H1 (cell line): Measurements from ENCODE around the gene GAGE12J. TPM values are rescaled to one million over a fixed set of nuclear protein-coding genes. Genes with fewer than 3 reads are reported as not detected.

Experiments
- CTCF ChIA-PET: fragments of 300-600 bp; sonication (Branson Sonifier 250); formaldehyde crosslinking; loops from one replicate; lab custom pipeline; 2021; ENCODE audit not compliant: partially characterized antibody; lab: Charles Lee
- POLR2A ChIA-PET: fragments of 300-600 bp; sonication (Branson Sonifier 250); formaldehyde crosslinking; loops from one replicate; lab custom pipeline; 2021; ENCODE audit warnings: inconsistent platforms; ENCODE audit not compliant: partially characterized antibody; lab: Charles Lee
- DNase-seq, 2 experiments: peaks; one replicate each; pipeline versions ENCODE4 v3.0.0 to v3.0.0-alpha.2; 2010 to 2022; ENCODE audit warnings: low spot score in 2 of 2, low read depth in 1 of 2, mixed read lengths in 1 of 2
- FAIRE-seq: peaks from 2 replicates; lab custom pipeline; 2011; peaks lifted over from hg19 to GRCh38; lab: Jason Lieb, UNC
- H2AFZ ChIP-seq: 2 replicates; pipeline ENCODE4 v1.8.1; 2012; ENCODE audit warnings: low read length, inconsistent platforms
- H2AK5ac ChIP-seq: 2 replicates; pipeline ENCODE4 v1.6.1; 2013; ENCODE audit warnings: low read depth, low read length
- H2BK120ac ChIP-seq: replicated peaks from 2 replicates; pipeline ENCODE3; 2013; ENCODE audit warnings: low read depth, low read length, inconsistent platforms
- H2BK12ac ChIP-seq: 2 replicates; pipeline ENCODE4 v1.6.1; 2013; ENCODE audit warnings: low read depth, low read length
- H2BK15ac ChIP-seq: 2 replicates; pipeline ENCODE4 v1.6.1; 2013; ENCODE audit warnings: low read length
- H2BK20ac ChIP-seq: 2 replicates; pipeline ENCODE4 v1.6.1; 2013; ENCODE audit warnings: low read length
- H2BK5ac ChIP-seq: 2 replicates; pipeline ENCODE4 v1.6.1; 2013; ENCODE audit warnings: low read depth, low read length
- H3K14ac ChIP-seq: 2 replicates; pipeline ENCODE4 v1.6.1; 2013; ENCODE audit warnings: inconsistent platforms; ENCODE audit not compliant: insufficient read length
- H3K18ac ChIP-seq: 2 replicates; pipeline ENCODE4 v1.6.1; 2013; ENCODE audit warnings: low read length; ENCODE audit errors: extremely low read depth
- H3K23ac ChIP-seq: 2 replicates; pipeline ENCODE4 v1.6.1; 2013; ENCODE audit warnings: inconsistent platforms; ENCODE audit not compliant: insufficient read length
- H3K23me2 ChIP-seq: 2 replicates; pipeline ENCODE4 v1.6.1; 2013; ENCODE audit warnings: low read depth, low read length
- H3K27ac ChIP-seq: 2 replicates; pipeline ENCODE4 v1.6.1; 2011; ENCODE audit warnings: low read depth, low read length, inconsistent platforms
- H3K27me3 ChIP-seq, 4 experiments: replicated peaks in 1 of 4; 1 replicate in 1 of 4; 2 replicates in 3 of 4; pipeline versions ENCODE4 v1.6.1 to v1.8.1; 2011 to 2013; ENCODE audit warnings: low read length in 3 of 4, mild to moderate bottlenecking in 3 of 4, inconsistent platforms in 2 of 4, mixed read lengths in 2 of 4, moderate library complexity in 1 of 4; ENCODE audit not compliant: control insufficient read depth in 3 of 4, insufficient read depth in 3 of 4; ENCODE audit errors: extremely low read depth in 1 of 4
- H3K36me3 ChIP-seq, 4 experiments: 2 replicates each; pipeline versions ENCODE4 v1.6.1 to v1.8.1; 2011 to 2013; ENCODE audit warnings: mild to moderate bottlenecking in 4 of 4, low read length in 3 of 4, moderate library complexity in 2 of 4, control low read depth in 1 of 4, inconsistent platforms in 1 of 4; ENCODE audit not compliant: insufficient read depth in 4 of 4, control insufficient read depth in 2 of 4
- H3K4ac ChIP-seq: replicated peaks from 2 replicates; pipeline ENCODE3; 2013; ENCODE audit warnings: low read length, low read depth, mixed read lengths, inconsistent platforms; ENCODE audit not compliant: insufficient read length
- H3K4me1 ChIP-seq, 4 experiments: replicated peaks in 1 of 4; 1 replicate in 1 of 4; 2 replicates in 3 of 4; pipeline versions ENCODE4 v1.6.1 to v1.8.1; 2011 to 2013; ENCODE audit warnings: low read length in 3 of 4, inconsistent platforms in 2 of 4, mixed read lengths in 1 of 4; ENCODE audit not compliant: insufficient read depth in 4 of 4, control insufficient read depth in 3 of 4
- H3K4me2 ChIP-seq, 2 experiments: 2 replicates each; pipeline versions ENCODE4 v1.6.1 to v1.8.1; 2011 to 2013; ENCODE audit warnings: low read depth in 2 of 2, low read length in 2 of 2, control low read depth in 1 of 2, inconsistent platforms in 1 of 2, mild to moderate bottlenecking in 1 of 2; ENCODE audit not compliant: insufficient read depth in 1 of 2
- H3K4me3 ChIP-seq, 4 experiments: fragments of 200-600, 300-600 bp in 1 of 4; sonication (generic), shearing (Covaris generic), sonication (Bioruptor Twin) in 1 of 4; 2 replicates each; pipeline versions ENCODE4 v1.5.1 to v1.8.1; 2011 to 2016; ENCODE audit warnings: low read length in 4 of 4, low read depth in 3 of 4, control low read depth in 2 of 4, inconsistent platforms in 2 of 4, mild to moderate bottlenecking in 2 of 4, mixed read lengths in 1 of 4, moderate library complexity in 1 of 4; ENCODE audit not compliant: insufficient read depth in 2 of 4; ENCODE audit errors: extremely low read depth in 1 of 4
- H3K56ac ChIP-seq: replicated peaks from 2 replicates; pipeline ENCODE3; 2013; ENCODE audit warnings: low read depth, mild to moderate bottlenecking, mixed read lengths, low read length, inconsistent platforms; ENCODE audit not compliant: insufficient read length
- H3K79me1 ChIP-seq: 2 replicates; pipeline ENCODE4 v1.6.1; 2013; ENCODE audit warnings: low read depth, low read length, control low read depth
- H3K79me2 ChIP-seq, 2 experiments: 2 replicates each; pipeline versions ENCODE4 v1.6.1 to v1.8.1; 2012 to 2013; ENCODE audit warnings: low read length in 2 of 2, mild to moderate bottlenecking in 2 of 2, inconsistent platforms in 1 of 2; ENCODE audit not compliant: insufficient read depth in 2 of 2, control insufficient read depth in 1 of 2
- H3K9ac ChIP-seq, 4 experiments: replicated peaks in 1 of 4; 1 replicate in 1 of 4; 2 replicates in 3 of 4; pipeline versions ENCODE4 v1.6.1 to v1.8.1; 2011 to 2013; ENCODE audit warnings: low read depth in 3 of 4, low read length in 3 of 4, control low read depth in 2 of 4, mild to moderate bottlenecking in 2 of 4, moderate library complexity in 2 of 4, inconsistent platforms in 1 of 4; ENCODE audit errors: extremely low read depth in 1 of 4
- H3K9me3 ChIP-seq, 2 experiments: 2 replicates each; pipeline versions ENCODE4 v1.6.1 to v1.8.1; 2012 to 2013; ENCODE audit warnings: mild to moderate bottlenecking in 2 of 2, moderate library complexity in 2 of 2, control low read depth in 1 of 2, inconsistent platforms in 1 of 2, low read depth in 1 of 2, low read length in 1 of 2, mixed read lengths in 1 of 2; ENCODE audit not compliant: insufficient read depth in 2 of 2
- H4K20me1 ChIP-seq, 2 experiments: replicated peaks in 1 of 2; 2 replicates each; pipeline versions ENCODE3 to v1.8.1; 2011 to 2013; ENCODE audit warnings: inconsistent platforms in 2 of 2, low read length in 2 of 2, mild to moderate bottlenecking in 1 of 2; ENCODE audit not compliant: insufficient read depth in 2 of 2, control insufficient read depth in 1 of 2
- H4K5ac ChIP-seq: 2 replicates; pipeline ENCODE4 v1.6.1; 2013; ENCODE audit warnings: low read length, low read depth, mixed read lengths, inconsistent platforms; ENCODE audit not compliant: insufficient read length
- H4K8ac ChIP-seq: 2 replicates; pipeline ENCODE4 v1.8.0; 2013; ENCODE audit warnings: mild to moderate bottlenecking, moderate library complexity, low read length, inconsistent platforms; ENCODE audit not compliant: insufficient read depth; ENCODE audit errors: extremely low read depth
- H4K91ac ChIP-seq: replicated peaks from 2 replicates; pipeline ENCODE3; 2013; ENCODE audit warnings: low read length, mixed read lengths, inconsistent platforms; ENCODE audit not compliant: insufficient read length
- CBX5 ChIP-seq: fragments of 300-800, 300-1000 bp; sonication (generic); IDR thresholded peaks from 2 replicates; pipeline ENCODE4 v1.7.1; 2016; ENCODE audit warnings: antibody characterized with exemption, low read length, low read depth
- CTCF ChIP-seq, 3 experiments: IDR thresholded peaks; 1 replicate in 2 of 3; 2 replicates in 1 of 3; pipeline versions ENCODE4 v1.5.1 to v1.6.1; 2011; ENCODE audit warnings: low read length in 3 of 3, mild to moderate bottlenecking in 3 of 3, inconsistent platforms in 2 of 3, low read depth in 1 of 3, moderate library complexity in 1 of 3; ENCODE audit not compliant: insufficient read depth in 1 of 3; ENCODE audit errors: control extremely low read depth in 1 of 3
- NANOG ChIP-seq: IDR thresholded peaks from 2 replicates; pipeline ENCODE4 v1.6.1; 2011; ENCODE audit warnings: low read length, low read depth, mild to moderate bottlenecking, inconsistent platforms; ENCODE audit not compliant: insufficient read depth, poor library complexity, severe bottlenecking
- NRF1 ChIP-seq: IDR thresholded peaks from 2 replicates; pipeline ENCODE4 v1.6.1; 2011; ENCODE audit warnings: mild to moderate bottlenecking, low read depth, low read length, improper control_type of control experiment
- PHF8 ChIP-seq: fragments of 200-600 bp; sonication (generic); conservative IDR thresholded peaks from 2 replicates; pipeline ENCODE4 v1.7.1; 2012; ENCODE audit warnings: low read depth, mild to moderate bottlenecking, inconsistent platforms, low read length, moderate library complexity
- POLR2A ChIP-seq, 2 experiments: IDR thresholded peaks; 1 replicate in 1 of 2; 2 replicates in 1 of 2; pipeline ENCODE4 v1.6.1; 2011; ENCODE audit warnings: low read depth in 2 of 2, low read length in 2 of 2, mild to moderate bottlenecking in 2 of 2; ENCODE audit errors: control extremely low read depth in 1 of 2
- RBBP5 ChIP-seq: IDR thresholded peaks from 2 replicates; pipeline ENCODE4 v1.7.1; 2012; ENCODE audit warnings: low read depth, mild to moderate bottlenecking, inconsistent platforms, low read length, moderate library complexity, borderline replicate concordance
- SIN3A ChIP-seq, 2 experiments: IDR thresholded peaks in 1 of 2; conservative IDR thresholded peaks in 1 of 2; 2 replicates each; pipeline ENCODE4 v1.6.1; 2011 to 2012; ENCODE audit warnings: low read length in 2 of 2, improper control_type of control experiment in 1 of 2, low read depth in 1 of 2, mild to moderate bottlenecking in 1 of 2
- TBP ChIP-seq: IDR thresholded peaks from 2 replicates; pipeline ENCODE4 v1.6.1; 2011; ENCODE audit warnings: low read depth, low read length, improper control_type of control experiment
- ZNF274 ChIP-seq: IDR thresholded peaks from 2 replicates; pipeline ENCODE4 v1.7.0; 2012; ENCODE audit warnings: low read length, borderline replicate concordance; ENCODE audit errors: extremely low read depth
- WGBS, 2 experiments: shearing (Covaris generic) in 1 of 2; methylation state at CpG; one replicate each; pipeline versions ENCODE4 v1.1.6 to v1.1.7; 2013 to 2015; ENCODE audit warnings: low lambda C conversion rate in 2 of 2, mixed read lengths in 2 of 2, inconsistent platforms in 1 of 2, low coverage in 1 of 2, missing lambda C conversion rate in 1 of 2; ENCODE audit not compliant: insufficient replicate concordance in 2 of 2, insufficient coverage in 1 of 2, insufficient read length in 1 of 2; ENCODE audit errors: extremely low coverage in 1 of 2, missing lambda C conversion rate in 1 of 2; 5-methylcytosine and 5-hydroxymethylcytosine counted together
- polyA plus RNA-seq, 7 experiments: library from polyadenylated mRNA; depleted of rRNA in 3 of 7; stranded (reverse) in 5 of 7; unstranded in 2 of 7; fragments of >200 nt in 5 of 7; fragments of 200-250 nt in 2 of 7; gene quantifications; 1 replicate in 5 of 7; 2 replicates in 1 of 7; 4 replicates in 1 of 7; pipeline versions ENCODE4 v1.2.1 to v1.2.3, GENCODE V29; 2011 to 2013; ENCODE audit warnings: missing spikeins in 2 of 7, mixed read lengths in 2 of 7
- total RNA-seq: library from RNA; stranded (reverse); fragmentation: NEBNext Ultra II Directional; extraction: Animal tissue kit (Norgen Biotek cat#: 25700); gene quantifications from 2 replicates; pipeline ENCODE4 v1.2.1, GENCODE V29; 2021
- TF ChIP-seq, protein P1 (sequence below): IDR thresholded peaks from 2 replicates; pipeline ENCODE4 v1.6.1; 2012; ENCODE audit warnings: inconsistent platforms

The GAGE12J gene
- total and polyA plus RNA-seq, 2 of the 8 experiments (the other 6 are each of a cell fraction or from before 2014, with no cell fraction given) = not detected

GRCh38 chrX:49284212-49284611 is 37.6 kb upstream of the GAGE12J start:
- Histone ChIP-seq H4K8ac (no peak overlapping the region), H3K4me3 (no peak overlapping the region), H2BK12ac (no peak overlapping the region), H4K20me1 (no peaks in the 10 kb centered on the region), H4K91ac (no peak overlapping the region), H3K18ac (no peak overlapping the region), H3K27ac (no peak overlapping the region), H3K4ac (no peak overlapping the region), H2BK120ac (no peak overlapping the region), H2AFZ (no peak overlapping the region), H2BK5ac (no peak overlapping the region), H3K9ac (no peak overlapping the region), H3K27me3 (no peaks in the 10 kb centered on the region), H3K4me2 (no peak overlapping the region), H3K23ac (no peak overlapping the region), H3K4me1 (no peaks in the 10 kb centered on the region; a peak in 1 of 7 replicates), H3K14ac (no peak overlapping the region), H3K23me2 (no peaks in the 10 kb centered on the region), H3K56ac (no peak overlapping the region), H3K79me1 (no peaks in the 10 kb centered on the region), H2AK5ac (no peak overlapping the region), H3K79me2 (no peaks in the 10 kb centered on the region), H4K5ac (no peak overlapping the region), H2BK15ac (no peak overlapping the region), H3K36me3 (no peaks in the 10 kb centered on the region), H2BK20ac (no peak overlapping the region), H3K9me3 (no peaks in the 10 kb centered on the region)
- CTCF ChIA-PET = interaction anchor here (0.7 kb wide), 1 partner anchor 128 kb away, joined by 3 read pairs; no protein-coding TSS in a partner anchor
- POLR2A ChIA-PET = no interaction called here
- FAIRE-seq = no peak
- DNase-seq = no peak
- WGBS, 2 experiments = 59% methylated on average over 2 of the region's 3 CpGs; no CpG with 5 or more reads in 1 of the 2 experiments
- TF ChIP-seq NANOG (no peak), POLR2A (IDR thresholded peaks at IDR 0.05; ENCODE audit: control extremely low read depth in 1 of 2, low read depth in 2 of 2, low read length in 2 of 2) (no peak), PHF8 (no peak), ZNF274 (no peak), CTCF (IDR thresholded peaks at IDR 0.05; ENCODE audit: control extremely low read depth in 1 of 3, insufficient read depth in 1 of 3, low read depth in 1 of 3, low read length in 3 of 3) (no peak), NRF1 (no peak), CBX5 (no peak), RBBP5 (no peak), SIN3A (conservative IDR thresholded peaks at IDR 0.05 in 1 of 2, IDR thresholded peaks at IDR 0.05 in 1 of 2; ENCODE audit: low read depth in 1 of 2, low read length in 2 of 2) (no peak), TBP (no peak)
- TF ChIP-seq, protein P1, sequence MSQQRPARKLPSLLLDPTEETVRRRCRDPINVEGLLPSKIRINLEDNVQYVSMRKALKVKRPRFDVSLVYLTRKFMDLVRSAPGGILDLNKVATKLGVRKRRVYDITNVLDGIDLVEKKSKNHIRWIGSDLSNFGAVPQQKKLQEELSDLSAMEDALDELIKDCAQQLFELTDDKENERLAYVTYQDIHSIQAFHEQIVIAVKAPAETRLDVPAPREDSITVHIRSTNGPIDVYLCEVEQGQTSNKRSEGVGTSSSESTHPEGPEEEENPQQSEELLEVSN = no peak
